ENCODE data around the gene AFF3. TPM values are rescaled to one million over a fixed set of nuclear protein-coding genes. Genes with fewer than 3 reads are reported as not detected.
"Not testable (repeated sequence)": the region's sequence is repeated elsewhere in the genome, so short reads cannot be mapped to it uniquely, and the experiment has no call there.

AFF3 gene
- total RNA-seq, 2 experiments from 2014 or later = 0.03 TPM

DNA sequence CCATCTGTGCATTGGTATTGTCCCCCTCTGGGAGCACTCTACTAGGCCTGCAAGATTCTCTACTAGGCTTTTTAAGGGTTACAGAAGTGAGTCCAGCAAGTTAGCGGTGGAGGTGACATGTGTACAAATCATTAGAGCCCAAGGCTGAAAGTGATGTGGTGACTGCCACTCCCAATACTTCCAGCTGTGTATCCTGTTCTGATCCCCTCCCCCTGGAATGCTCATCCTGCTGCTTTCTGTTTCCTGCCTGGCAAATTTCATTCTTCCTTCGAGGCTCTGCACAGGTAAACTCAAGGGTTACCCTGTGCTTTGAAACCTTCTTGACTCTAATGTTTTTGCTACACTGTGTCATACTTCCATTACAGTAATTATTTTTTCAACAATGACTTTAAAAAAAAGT is 394.0 kb downstream of the AFF3 start:
- no peak overlapping the region for H3K27ac Mint-ChIP-seq
- CTCF ChIA-PET = no interaction called here
- no peaks in the 10 kb centered on the region for H3K36me3 Mint-ChIP-seq (ENCODE audit: low read depth)

DNA sequence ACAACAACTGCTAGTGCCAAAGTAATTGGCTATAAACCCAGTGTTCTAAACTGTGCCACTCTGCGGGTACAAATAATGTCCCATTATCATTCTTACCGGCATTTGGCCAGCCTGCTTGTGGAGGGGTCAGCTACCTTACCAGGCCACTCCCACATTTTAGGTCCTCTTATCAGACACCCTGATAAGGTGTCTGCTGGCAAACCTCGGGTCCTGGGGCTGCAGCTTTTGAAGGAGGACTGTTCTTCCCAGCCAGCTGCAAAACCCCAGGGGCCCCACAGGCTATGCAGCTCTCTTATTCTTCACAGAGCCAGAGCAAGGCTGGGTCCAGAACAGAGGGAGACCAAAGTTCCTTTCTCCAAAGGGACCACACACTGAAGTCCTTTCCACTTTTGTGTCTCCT is 394.5 kb downstream of the AFF3 start:
- Mint-ChIP-seq H3K4me1 (no peaks in the 10 kb centered on the region), H3K4me3 (no peak overlapping the region), H3K36me3 (ENCODE audit: low read depth) (no peaks in the 10 kb centered on the region), H3K9me3 (no peaks in the 10 kb centered on the region), H3K27me3 (no peaks in the 10 kb centered on the region), H3K27ac (no peak overlapping the region)
- DNase-seq = no peak
- CTCF ChIA-PET = no interaction called here
- POLR2A ChIA-PET = no interaction called here

More for the DNA sequence above, 394.0 kb downstream of the AFF3 start:
- no peak for DNase-seq
- Mint-ChIP-seq H3K4me1 (no peaks in the 10 kb centered on the region), H3K4me3 (no peak overlapping the region), H3K27me3 (no peaks in the 10 kb centered on the region), H3K9me3 (no peaks in the 10 kb centered on the region)
- POLR2A ChIA-PET = no interaction called here

DNA sequence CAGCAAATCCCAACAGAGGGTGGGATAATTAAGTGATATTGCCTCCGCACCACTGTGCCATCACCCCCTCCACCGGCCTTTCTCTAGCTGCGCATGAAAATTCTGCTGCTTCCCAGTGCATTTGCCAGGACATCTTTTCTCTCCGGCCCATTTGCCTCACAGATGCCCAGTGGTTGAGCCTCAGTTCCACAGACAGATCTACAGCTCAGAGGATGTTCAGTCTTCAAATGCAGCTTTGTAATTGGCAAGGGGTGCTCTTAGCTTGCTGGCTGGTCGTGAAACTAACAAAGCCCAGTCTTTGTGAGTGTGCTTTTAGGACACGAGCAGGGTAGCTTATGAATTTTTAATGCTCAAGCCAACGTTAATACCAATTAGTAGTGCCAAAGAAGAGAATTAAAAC is 399.2 kb downstream of the AFF3 start:
- Mint-ChIP-seq H3K27me3 (peaks cover 2% of the 10 kb centered on the region), H3K9me3 (no peaks in the 10 kb centered on the region), H3K4me3 (no peak overlapping the region), H3K27ac (no peak overlapping the region), H3K4me1 (no peaks in the 10 kb centered on the region), H3K36me3 (ENCODE audit: low read depth) (no peaks in the 10 kb centered on the region)
- DNase-seq = no peak
- POLR2A ChIA-PET = no interaction called here
- CTCF ChIA-PET = no interaction called here

DNA sequence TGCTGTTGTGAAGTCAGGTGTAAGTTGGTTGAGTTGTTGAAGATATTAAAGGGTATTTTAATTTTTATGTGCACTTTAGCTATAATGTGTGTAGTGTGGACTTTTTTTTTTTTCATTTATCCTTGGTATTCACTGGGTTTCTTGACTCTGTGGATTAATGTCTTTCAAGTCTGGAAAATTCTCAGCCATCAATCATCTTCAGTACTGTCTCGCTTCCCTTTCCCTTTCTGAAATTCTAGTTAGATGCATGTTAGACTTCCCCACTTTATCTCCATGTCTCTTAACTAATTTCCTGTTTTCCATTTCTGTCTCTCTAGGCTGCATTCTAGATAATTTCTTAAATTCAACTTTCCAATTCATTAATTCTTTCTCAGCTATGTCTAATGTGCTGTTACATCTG is 404.9 kb downstream of the AFF3 start:
- POLR2A ChIA-PET = no interaction called here
- Mint-ChIP-seq H3K27ac (no peak overlapping the region), H3K9me3 (no peaks in the 10 kb centered on the region), H3K36me3 (ENCODE audit: low read depth) (no peaks in the 10 kb centered on the region), H3K27me3 (peaks cover 12% of the 10 kb centered on the region), H3K4me1 (no peaks in the 10 kb centered on the region), H3K4me3 (no peak overlapping the region)
- no peak for DNase-seq
- CTCF ChIA-PET = no interaction called here

DNA sequence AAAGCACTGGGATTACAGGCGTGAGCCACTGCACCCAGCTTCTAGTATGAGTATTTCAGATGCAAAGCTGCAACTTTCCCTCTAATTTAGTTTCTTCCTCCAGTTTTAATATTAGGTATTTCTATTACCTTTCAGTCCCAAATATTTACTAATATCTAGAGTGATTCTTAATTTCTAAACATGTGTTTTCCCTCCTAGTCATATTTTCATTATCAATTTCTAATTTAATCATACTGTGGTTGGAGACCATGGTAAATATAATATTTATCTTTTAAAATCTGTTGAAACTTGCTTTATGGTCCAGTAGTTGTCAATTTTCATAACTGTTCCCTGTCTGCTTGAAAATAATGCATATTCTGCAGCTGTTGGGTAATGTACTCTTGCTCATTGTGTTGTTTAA is 406.6 kb downstream of the AFF3 start:
- no peaks in the 10 kb centered on the region for H3K36me3 Mint-ChIP-seq (ENCODE audit: low read depth)
- ChIA-PET POLR2A (no interaction called here), CTCF (no interaction called here)
- H3K27me3 Mint-ChIP-seq = peaks cover 12% of the 10 kb centered on the region
- no peaks in the 10 kb centered on the region for H3K4me1 Mint-ChIP-seq
- no peaks in the 10 kb centered on the region for H3K9me3 Mint-ChIP-seq
- DNase-seq = no peak
- no peak overlapping the region for H3K27ac Mint-ChIP-seq
- H3K4me3 Mint-ChIP-seq = no peak overlapping the region

DNA sequence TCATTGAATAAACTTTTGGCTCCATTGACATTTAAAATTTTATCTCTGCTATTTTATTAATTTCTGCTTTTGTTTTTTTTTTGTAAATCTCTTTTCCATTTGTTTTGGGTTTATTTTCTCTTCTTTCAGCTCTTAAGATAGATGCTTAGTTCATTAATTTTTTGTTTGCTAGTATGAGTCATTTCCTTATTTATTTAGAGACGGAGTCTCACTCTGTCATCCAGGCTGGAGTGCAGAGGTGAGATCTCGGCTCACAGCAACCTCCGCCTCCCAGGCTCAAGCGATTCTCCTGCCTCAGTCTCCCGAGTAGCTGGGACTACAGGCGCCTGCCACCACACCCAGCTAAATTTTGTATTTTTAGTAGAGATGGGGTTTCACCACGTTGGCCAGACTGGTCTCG is 407.1 kb downstream of the AFF3 start:
- H3K9me3 Mint-ChIP-seq; DNase-seq; POLR2A ChIA-PET; H3K4me1 Mint-ChIP-seq; H3K27ac Mint-ChIP-seq; CTCF ChIA-PET; H3K4me3 Mint-ChIP-seq; H3K36me3 Mint-ChIP-seq (ENCODE audit: low read depth): not testable (repeated sequence)
- H3K27me3 Mint-ChIP-seq = peaks cover 12% of the 10 kb centered on the region

DNA sequence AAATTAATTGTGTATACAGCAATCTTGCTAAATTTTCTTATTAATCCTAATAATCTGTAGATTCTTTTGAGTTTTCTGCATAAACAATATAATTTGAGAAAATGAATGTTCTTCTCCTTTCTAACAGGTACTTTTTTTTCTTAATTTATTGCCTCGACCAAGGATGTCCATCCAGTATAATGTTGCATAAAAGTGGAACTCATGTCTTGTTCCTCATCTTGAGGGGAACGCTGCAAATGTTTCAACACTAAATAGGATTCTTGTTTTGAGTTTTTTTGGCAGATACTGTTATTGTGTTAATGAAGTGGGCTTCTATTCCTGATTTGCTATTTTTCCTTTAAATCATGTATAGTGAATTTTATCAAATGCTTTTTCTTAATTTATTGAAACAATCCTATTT is 408.2 kb downstream of the AFF3 start:
- H3K9me3 Mint-ChIP-seq = no peaks in the 10 kb centered on the region
- H3K4me3 Mint-ChIP-seq = no peak overlapping the region
- peaks cover 12% of the 10 kb centered on the region for H3K27me3 Mint-ChIP-seq
- DNase-seq = no peak
- no peak overlapping the region for H3K27ac Mint-ChIP-seq
- CTCF ChIA-PET = no interaction called here
- no peaks in the 10 kb centered on the region for H3K36me3 Mint-ChIP-seq (ENCODE audit: low read depth)
- H3K4me1 Mint-ChIP-seq = no peaks in the 10 kb centered on the region
- POLR2A ChIA-PET = no interaction called here

DNA sequence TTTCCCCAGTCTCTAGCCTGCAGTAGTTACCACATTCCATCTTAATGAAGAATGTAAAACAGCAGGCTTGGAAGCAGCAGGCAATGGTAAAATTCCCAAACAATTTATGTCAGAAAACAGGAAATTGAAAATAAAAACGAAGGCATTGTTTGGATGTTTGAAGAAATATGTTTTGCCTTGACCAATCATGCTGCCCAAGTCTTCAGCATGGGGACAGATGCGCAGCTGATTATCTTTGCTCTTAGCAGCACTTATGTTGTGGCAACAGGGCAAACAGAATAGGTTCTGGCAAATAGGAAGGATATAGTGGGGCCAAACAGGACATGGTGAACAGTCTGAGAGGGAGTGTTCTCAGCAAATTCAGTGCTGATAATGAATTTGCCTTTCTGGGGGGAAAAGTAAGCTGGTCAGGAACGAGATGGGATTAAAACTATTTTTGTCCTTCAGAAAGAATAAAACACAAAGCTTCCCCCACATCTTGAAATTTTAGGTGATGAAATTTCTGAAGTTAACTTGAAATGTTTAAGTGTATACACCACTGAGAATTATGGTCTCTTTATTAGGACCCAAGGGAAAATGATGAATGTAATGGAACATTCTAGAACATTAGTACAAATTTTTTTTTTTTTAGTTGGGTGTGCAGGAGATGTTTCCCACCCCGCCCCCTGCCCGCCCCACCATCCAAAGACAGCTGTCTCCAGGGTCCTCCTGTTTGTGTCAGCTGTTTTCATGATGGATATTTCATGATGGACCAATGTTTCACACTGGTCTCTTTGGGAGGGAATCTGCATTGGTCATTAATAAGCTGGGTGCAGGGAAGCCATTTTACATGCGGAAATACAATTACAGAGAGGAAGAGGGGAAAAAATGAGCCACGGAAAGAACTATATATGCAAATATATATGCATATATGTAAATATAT is 413.0 kb downstream of the AFF3 start:
- CTCF ChIA-PET = no interaction called here
- POLR2A ChIA-PET = no interaction called here

DNA sequence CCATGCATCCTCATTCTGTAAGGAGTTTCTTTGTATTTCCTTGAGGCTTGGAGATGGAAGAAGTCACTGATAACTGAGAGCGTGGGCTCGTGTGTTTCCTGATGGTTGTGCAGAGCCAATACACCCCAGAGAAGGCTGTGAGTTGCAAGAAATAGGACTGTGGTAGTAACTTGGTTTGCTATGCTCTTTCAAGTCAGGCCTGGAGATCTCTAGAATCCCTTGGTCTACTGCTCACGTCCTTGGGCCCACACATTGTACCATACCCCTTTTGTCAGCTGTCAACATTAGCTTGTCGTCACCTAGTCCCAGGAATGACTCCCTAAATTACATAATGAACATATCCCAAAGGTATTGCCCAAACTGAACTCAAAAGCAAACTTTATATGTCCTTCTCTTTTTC is 414.2 kb downstream of the AFF3 start:
- Mint-ChIP-seq H3K4me3 (no peak overlapping the region), H3K4me1 (no peaks in the 10 kb centered on the region), H3K9me3 (no peaks in the 10 kb centered on the region), H3K27me3 (no peaks in the 10 kb centered on the region), H3K27ac (no peak overlapping the region), H3K36me3 (ENCODE audit: low read depth) (no peaks in the 10 kb centered on the region)
- ChIA-PET POLR2A (no interaction called here), CTCF (no interaction called here)
- no peak for DNase-seq

More for the DNA sequence above, 413.0 kb downstream of the AFF3 start:
- H3K36me3 Mint-ChIP-seq (ENCODE audit: low read depth) = no peaks in the 10 kb centered on the region
- no peaks in the 10 kb centered on the region for H3K4me1 Mint-ChIP-seq
- H3K27me3 Mint-ChIP-seq = no peaks in the 10 kb centered on the region
- no peaks in the 10 kb centered on the region for H3K9me3 Mint-ChIP-seq
- no peak for DNase-seq
- no peak overlapping the region for H3K27ac Mint-ChIP-seq
- H3K4me3 Mint-ChIP-seq = no peak overlapping the region

DNA sequence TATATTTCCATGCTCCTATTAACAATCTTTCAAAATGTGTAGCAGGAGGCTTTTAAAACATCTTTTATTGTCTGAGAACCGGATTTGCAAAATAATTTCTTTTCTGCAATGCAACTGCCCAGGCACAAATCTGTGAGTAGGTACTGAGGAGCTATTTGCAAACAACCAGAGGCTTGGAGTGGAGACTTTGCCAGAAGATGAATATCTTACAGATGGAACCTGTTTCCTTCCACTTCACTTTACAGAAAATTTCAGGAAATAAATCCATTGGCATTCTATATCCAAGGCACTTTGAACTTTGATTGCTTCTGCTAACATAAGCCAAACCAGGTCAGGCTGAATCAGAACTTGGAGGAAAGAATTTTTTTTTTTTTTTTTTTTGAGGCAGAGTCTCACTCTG is 415.2 kb downstream of the AFF3 start:
- ChIA-PET CTCF (no interaction called here), POLR2A (no interaction called here)
- Mint-ChIP-seq H3K27me3 (no peaks in the 10 kb centered on the region), H3K4me3 (no peak overlapping the region), H3K9me3 (no peaks in the 10 kb centered on the region), H3K36me3 (ENCODE audit: low read depth) (no peaks in the 10 kb centered on the region), H3K27ac (no peak overlapping the region), H3K4me1 (no peaks in the 10 kb centered on the region)
- DNase-seq = no peak

DNA sequence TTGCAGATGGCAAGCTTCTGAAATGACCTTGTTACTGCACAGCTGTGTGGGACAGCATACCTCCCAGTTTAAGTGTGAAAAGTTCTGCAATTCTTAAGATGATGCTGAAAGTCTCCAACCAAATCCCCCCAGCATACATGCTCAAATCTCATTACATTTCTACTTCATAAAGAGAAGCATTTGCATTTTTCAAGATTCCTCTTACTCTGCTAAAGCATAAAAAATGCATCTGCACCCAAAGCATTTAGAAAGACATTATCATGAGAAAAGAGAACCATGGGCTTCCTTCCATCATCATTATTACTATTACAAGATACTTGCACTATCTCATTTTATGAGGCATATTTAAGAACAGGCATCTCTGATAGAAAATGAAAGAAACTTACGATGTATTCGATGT is 415.7 kb downstream of the AFF3 start:
- Mint-ChIP-seq H3K4me1 (no peaks in the 10 kb centered on the region), H3K4me3 (no peak overlapping the region), H3K27me3 (no peaks in the 10 kb centered on the region), H3K36me3 (ENCODE audit: low read depth) (no peaks in the 10 kb centered on the region), H3K9me3 (no peaks in the 10 kb centered on the region), H3K27ac (no peak overlapping the region)
- CTCF ChIA-PET = no interaction called here
- POLR2A ChIA-PET = no interaction called here
- no peak for DNase-seq

DNA sequence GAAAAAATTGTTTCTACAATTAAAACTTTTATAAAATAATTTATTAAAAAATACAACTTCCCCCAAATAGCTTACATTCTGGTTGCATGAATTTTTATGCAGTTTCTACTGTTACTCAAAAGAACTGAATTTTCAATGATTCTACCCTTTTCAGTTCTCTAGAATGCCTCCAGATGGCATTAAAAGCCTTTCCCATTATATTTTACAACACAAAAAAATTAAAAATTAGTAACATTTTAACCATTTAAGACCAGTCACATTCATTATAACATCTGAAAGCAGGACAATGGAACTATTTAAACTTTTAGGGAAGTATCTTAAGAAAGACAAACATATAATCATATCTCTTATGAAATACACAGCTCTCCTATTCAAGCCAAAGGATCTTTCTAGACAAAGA is 416.6 kb downstream of the AFF3 start:
- POLR2A ChIA-PET = no interaction called here
- no peaks in the 10 kb centered on the region for H3K27me3 Mint-ChIP-seq
- CTCF ChIA-PET = no interaction called here

DNA sequence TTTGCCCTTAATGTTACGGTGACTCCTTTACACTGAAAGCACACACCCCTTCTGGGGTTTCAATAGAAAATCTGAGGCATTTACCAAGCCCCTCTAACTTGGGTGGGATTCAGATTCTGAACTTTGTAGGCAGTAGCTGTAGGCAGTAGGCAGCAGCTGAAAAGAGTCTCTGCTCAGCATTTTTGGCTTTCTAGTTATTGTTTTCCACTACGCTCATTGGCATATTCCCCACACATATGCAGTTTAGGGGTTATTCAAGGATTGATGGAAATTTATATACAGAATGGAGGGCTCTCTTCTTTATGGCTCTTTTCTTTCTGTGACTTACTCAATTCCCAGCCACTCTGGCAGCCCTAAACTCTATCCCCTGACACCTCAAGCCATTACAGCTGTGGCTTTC is 419.9 kb downstream of the AFF3 start:
- no peak overlapping the region for H3K4me3 Mint-ChIP-seq
- DNase-seq = no peak
- H3K4me1 Mint-ChIP-seq = no peaks in the 10 kb centered on the region
- CTCF ChIA-PET = no interaction called here
- no peaks in the 10 kb centered on the region for H3K27me3 Mint-ChIP-seq
- no peak overlapping the region for H3K27ac Mint-ChIP-seq
- no peaks in the 10 kb centered on the region for H3K9me3 Mint-ChIP-seq
- POLR2A ChIA-PET = no interaction called here
- no peaks in the 10 kb centered on the region for H3K36me3 Mint-ChIP-seq (ENCODE audit: low read depth)

More for the DNA sequence above, 416.6 kb downstream of the AFF3 start:
- Mint-ChIP-seq H3K4me1 (no peaks in the 10 kb centered on the region), H3K36me3 (ENCODE audit: low read depth) (no peaks in the 10 kb centered on the region), H3K4me3 (no peak overlapping the region), H3K9me3 (no peaks in the 10 kb centered on the region), H3K27ac (no peak overlapping the region)
- no peak for DNase-seq

DNA sequence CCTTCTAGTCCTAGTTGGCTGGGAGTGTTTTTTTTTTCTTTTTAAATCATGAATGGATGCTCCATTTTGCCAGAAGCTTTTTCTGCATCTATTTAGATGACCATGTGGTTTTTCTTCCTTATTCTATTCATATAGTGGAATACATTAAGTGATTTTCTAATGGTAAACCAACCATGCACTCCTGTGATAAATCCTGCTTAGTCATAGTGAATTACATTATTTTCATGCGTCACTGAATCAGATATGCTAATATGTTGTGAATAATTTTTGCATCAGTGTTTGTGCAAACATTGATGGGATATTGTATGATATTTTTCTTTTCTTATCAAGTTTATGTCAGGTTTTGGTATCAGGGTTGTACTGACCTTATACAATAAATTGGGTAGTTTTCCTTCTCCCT is 423.3 kb downstream of the AFF3 start:
- no peak for DNase-seq
- ChIA-PET CTCF (no interaction called here), POLR2A (no interaction called here)
- no peak overlapping the region for H3K27ac Mint-ChIP-seq
- H3K4me1 Mint-ChIP-seq = no peaks in the 10 kb centered on the region
- no peaks in the 10 kb centered on the region for H3K27me3 Mint-ChIP-seq
- no peaks in the 10 kb centered on the region for H3K36me3 Mint-ChIP-seq (ENCODE audit: low read depth)
- H3K9me3 Mint-ChIP-seq = no peaks in the 10 kb centered on the region
- H3K4me3 Mint-ChIP-seq = no peak overlapping the region

Data from activated CD4-positive, alpha-beta memory T cell treated with anti-CD3 and anti-CD28 coated beads, Interleukin-2, amount 10 ng/mL, durations not matched to agents 7 days and 5 days (primary cell).